IMR-90 (cell line): ENCODE results near the gene FUCA2.

Experiments used
- BHLHE40 ChIP-seq: fragments of 150-350 bp; IDR thresholded peaks from 2 replicates; pipeline ENCODE4 v1.6.1; 2016; ENCODE audit warnings: mild to moderate bottlenecking, low read depth, low read length
- CEBPB ChIP-seq: IDR thresholded peaks from 2 replicates; pipeline ENCODE4 v1.6.1; 2012; ENCODE audit warnings: low read depth, low read length, improper control_type of control experiment
- MAFK ChIP-seq: IDR thresholded peaks from 2 replicates; pipeline ENCODE4 v1.6.1; 2012; ENCODE audit warnings: low read depth, low read length, improper control_type of control experiment
- MAZ ChIP-seq: IDR thresholded peaks from 2 replicates; pipeline ENCODE4 v1.6.1; 2012; ENCODE audit warnings: low read depth, mild to moderate bottlenecking, low read length, improper control_type of control experiment, moderate library complexity, borderline replicate concordance
- MXI1 ChIP-seq: IDR thresholded peaks from 2 replicates; pipeline ENCODE4 v1.6.1; 2012; ENCODE audit warnings: low read depth, mild to moderate bottlenecking, low read length, moderate library complexity, borderline replicate concordance
- POLR2A ChIP-seq: IDR thresholded peaks from 2 replicates; pipeline ENCODE4 v1.6.1; 2012; ENCODE audit warnings: mild to moderate bottlenecking, low read depth, low read length
- RCOR1 ChIP-seq: IDR thresholded peaks from 2 replicates; pipeline ENCODE4 v1.6.1; 2012; ENCODE audit warnings: mild to moderate bottlenecking, low read length, improper control_type of control experiment; ENCODE audit not compliant: insufficient replicate concordance
- RFX5 ChIP-seq: IDR thresholded peaks from 2 replicates; pipeline ENCODE4 v1.8.0; 2012; ENCODE audit warnings: low read depth, mild to moderate bottlenecking, low read length, moderate library complexity
- TF ChIP-seq, protein P1 (sequence below): conservative IDR thresholded peaks from 2 replicates; pipeline ENCODE4 v1.5.1; 2012; ENCODE audit warnings: mild to moderate bottlenecking, low read depth, low read length, improper control_type of control experiment
- TF ChIP-seq, protein P2 (sequence below): fragments of 150-350 bp; IDR thresholded peaks from 2 replicates; pipeline ENCODE4 v1.6.1; 2017; ENCODE audit warnings: mild to moderate bottlenecking, antibody characterized with exemption, low read length, low read depth
- TF ChIP-seq, protein P3 (sequence below): fragments of 150-350 bp; IDR thresholded peaks from 2 replicates; pipeline ENCODE4 v1.6.1; 2016; ENCODE audit warnings: low read depth, mild to moderate bottlenecking, low read length, moderate library complexity, borderline replicate concordance

DNA sequence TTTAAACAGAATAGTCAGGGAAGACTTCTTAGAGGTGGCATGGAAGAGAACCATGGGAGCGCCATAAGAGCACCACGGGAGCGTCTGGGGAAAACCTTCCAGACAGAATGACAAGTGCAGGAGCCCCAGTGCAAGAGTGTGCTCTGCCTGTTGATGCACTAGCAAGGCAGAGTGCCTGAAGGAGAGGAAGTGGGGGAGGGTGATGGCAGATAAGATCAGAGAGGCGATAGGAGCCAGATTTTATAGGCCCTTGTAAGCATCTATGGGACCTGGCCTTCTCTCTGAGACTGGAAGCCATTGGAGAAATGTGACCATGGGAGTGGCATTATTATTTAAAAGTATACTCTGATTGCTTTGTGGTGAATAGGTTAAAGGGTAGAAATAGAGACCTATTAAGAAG lies 13.1 kb downstream of the FUCA2 start:
- TF ChIP-seq MAFK = no peak
- TF ChIP-seq, protein P1, sequence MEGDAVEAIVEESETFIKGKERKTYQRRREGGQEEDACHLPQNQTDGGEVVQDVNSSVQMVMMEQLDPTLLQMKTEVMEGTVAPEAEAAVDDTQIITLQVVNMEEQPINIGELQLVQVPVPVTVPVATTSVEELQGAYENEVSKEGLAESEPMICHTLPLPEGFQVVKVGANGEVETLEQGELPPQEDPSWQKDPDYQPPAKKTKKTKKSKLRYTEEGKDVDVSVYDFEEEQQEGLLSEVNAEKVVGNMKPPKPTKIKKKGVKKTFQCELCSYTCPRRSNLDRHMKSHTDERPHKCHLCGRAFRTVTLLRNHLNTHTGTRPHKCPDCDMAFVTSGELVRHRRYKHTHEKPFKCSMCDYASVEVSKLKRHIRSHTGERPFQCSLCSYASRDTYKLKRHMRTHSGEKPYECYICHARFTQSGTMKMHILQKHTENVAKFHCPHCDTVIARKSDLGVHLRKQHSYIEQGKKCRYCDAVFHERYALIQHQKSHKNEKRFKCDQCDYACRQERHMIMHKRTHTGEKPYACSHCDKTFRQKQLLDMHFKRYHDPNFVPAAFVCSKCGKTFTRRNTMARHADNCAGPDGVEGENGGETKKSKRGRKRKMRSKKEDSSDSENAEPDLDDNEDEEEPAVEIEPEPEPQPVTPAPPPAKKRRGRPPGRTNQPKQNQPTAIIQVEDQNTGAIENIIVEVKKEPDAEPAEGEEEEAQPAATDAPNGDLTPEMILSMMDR = no peak
- TF ChIP-seq RFX5 = no peak
- TF ChIP-seq RCOR1 = no peak
- TF ChIP-seq CEBPB = no peak
- TF ChIP-seq POLR2A = no peak
- TF ChIP-seq, protein P2, sequence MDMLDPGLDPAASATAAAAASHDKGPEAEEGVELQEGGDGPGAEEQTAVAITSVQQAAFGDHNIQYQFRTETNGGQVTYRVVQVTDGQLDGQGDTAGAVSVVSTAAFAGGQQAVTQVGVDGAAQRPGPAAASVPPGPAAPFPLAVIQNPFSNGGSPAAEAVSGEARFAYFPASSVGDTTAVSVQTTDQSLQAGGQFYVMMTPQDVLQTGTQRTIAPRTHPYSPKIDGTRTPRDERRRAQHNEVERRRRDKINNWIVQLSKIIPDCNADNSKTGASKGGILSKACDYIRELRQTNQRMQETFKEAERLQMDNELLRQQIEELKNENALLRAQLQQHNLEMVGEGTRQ = no peak
- no peak for TF ChIP-seq MAZ
- no peak for TF ChIP-seq MXI1
- TF ChIP-seq, protein P3, sequence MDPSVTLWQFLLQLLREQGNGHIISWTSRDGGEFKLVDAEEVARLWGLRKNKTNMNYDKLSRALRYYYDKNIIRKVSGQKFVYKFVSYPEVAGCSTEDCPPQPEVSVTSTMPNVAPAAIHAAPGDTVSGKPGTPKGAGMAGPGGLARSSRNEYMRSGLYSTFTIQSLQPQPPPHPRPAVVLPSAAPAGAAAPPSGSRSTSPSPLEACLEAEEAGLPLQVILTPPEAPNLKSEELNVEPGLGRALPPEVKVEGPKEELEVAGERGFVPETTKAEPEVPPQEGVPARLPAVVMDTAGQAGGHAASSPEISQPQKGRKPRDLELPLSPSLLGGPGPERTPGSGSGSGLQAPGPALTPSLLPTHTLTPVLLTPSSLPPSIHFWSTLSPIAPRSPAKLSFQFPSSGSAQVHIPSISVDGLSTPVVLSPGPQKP = no peak
- TF ChIP-seq BHLHE40 = no peak
